Thyroid gland (tissue), 4 donors: ENCODE measurements around the gene SHE.

Source experiments
- POLR2A ChIP-seq, 2 donors: fragments of 450-650 bp; IDR thresholded peaks; one replicate each; pipeline ENCODE4 v1.6.1; 2017; ENCODE audit warnings: antibody characterized with exemption in 2 of 2, mild to moderate bottlenecking in 2 of 2, moderate library complexity in 1 of 2
- TF ChIP-seq, protein P1 (sequence below), 6 experiments: fragments of 200-600 bp in 3 of 6; fragments of 450-650 bp in 3 of 6; sonication (generic) in 3 of 6; IDR thresholded peaks; one replicate each; pipeline ENCODE4 v1.5.1; 2016 to 2019; ENCODE audit warnings: antibody characterized with exemption in 6 of 6, mild to moderate bottlenecking in 2 of 6, inconsistent platforms in 1 of 6, moderate library complexity in 1 of 6

DNA sequence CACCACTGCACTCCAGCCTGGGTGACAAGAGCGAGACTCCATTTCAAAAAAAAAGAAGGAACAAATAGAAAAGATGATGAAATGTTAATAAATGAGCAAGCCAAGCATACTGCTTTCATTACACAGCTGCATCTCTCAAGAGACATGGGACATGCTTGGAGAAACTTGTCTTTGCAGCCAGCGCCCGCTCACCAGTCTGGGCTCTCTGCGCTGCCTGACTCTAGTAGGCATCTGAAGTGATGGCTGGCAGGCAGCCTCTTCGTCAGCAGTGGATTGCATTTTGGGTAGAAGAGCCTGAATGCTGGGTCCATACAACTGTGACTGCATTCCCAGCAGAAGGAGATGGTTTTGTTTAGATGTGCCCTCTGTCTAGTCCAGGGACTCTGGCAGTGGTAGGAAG lies 49.1 kb downstream of the SHE start:
- TF ChIP-seq, protein P1, sequence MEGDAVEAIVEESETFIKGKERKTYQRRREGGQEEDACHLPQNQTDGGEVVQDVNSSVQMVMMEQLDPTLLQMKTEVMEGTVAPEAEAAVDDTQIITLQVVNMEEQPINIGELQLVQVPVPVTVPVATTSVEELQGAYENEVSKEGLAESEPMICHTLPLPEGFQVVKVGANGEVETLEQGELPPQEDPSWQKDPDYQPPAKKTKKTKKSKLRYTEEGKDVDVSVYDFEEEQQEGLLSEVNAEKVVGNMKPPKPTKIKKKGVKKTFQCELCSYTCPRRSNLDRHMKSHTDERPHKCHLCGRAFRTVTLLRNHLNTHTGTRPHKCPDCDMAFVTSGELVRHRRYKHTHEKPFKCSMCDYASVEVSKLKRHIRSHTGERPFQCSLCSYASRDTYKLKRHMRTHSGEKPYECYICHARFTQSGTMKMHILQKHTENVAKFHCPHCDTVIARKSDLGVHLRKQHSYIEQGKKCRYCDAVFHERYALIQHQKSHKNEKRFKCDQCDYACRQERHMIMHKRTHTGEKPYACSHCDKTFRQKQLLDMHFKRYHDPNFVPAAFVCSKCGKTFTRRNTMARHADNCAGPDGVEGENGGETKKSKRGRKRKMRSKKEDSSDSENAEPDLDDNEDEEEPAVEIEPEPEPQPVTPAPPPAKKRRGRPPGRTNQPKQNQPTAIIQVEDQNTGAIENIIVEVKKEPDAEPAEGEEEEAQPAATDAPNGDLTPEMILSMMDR (IDR thresholded peaks at IDR 0.05): no peak
- no peak for TF ChIP-seq POLR2A (IDR thresholded peaks at IDR 0.05)
